Measurements from ENCODE around the gene DRD1.

DRD1 gene

GRCh38 chr5:175422058-175422457 is 21.9 kb downstream of the DRD1 start:
- Histone ChIP-seq H3K27me3 (ENCODE audit: insufficient read depth, low read depth) (no peaks in the 10 kb centered on the region), H3K4me1 (ENCODE audit: low read depth, poor library complexity, severe bottlenecking) (no peaks in the 10 kb centered on the region), H4K20me1 (ENCODE audit: insufficient read depth) (no peaks in the 10 kb centered on the region), H3K27ac (no peak overlapping the region), H3K79me2 (ENCODE audit: insufficient read depth, low read depth) (no peaks in the 10 kb centered on the region), H3K4me2 (no peak overlapping the region), H2AFZ (ENCODE audit: low read depth) (no peak overlapping the region), H3K36me3 (ENCODE audit: insufficient read depth) (no peaks in the 10 kb centered on the region), H3K4me3 (IDR thresholded peaks at IDR 0.05; ENCODE audit: insufficient read depth, low read depth, low read length) (no peak overlapping the region), H3K9ac (no peak overlapping the region)
- no peak for TF ChIP-seq CTCF (conservative IDR thresholded peaks at IDR 0.05; ENCODE audit: low read depth, low read length)

- H3K36me3 ChIP-seq (ENCODE audit: insufficient read depth), result no peaks in the 10 kb centered on the region
- no peak for TF ChIP-seq CTCF (conservative IDR thresholded peaks at IDR 0.05; ENCODE audit: low read depth, low read length)
These were observed 23.6 kb downstream of the DRD1 start for GRCh38 chr5:175420383-175420782.

GRCh38 chr5:175418251-175418650 is 25.7 kb downstream of the DRD1 start:
- Histone ChIP-seq H3K4me1 (ENCODE audit: low read depth, poor library complexity, severe bottlenecking) (no peaks in the 10 kb centered on the region), H2AFZ (ENCODE audit: low read depth) (no peak overlapping the region), H3K79me2 (ENCODE audit: insufficient read depth, low read depth) (no peaks in the 10 kb centered on the region), H3K27me3 (ENCODE audit: insufficient read depth, low read depth) (no peaks in the 10 kb centered on the region), H3K9ac (no peak overlapping the region), H3K27ac (no peak overlapping the region), H3K36me3 (ENCODE audit: insufficient read depth) (no peaks in the 10 kb centered on the region), H4K20me1 (ENCODE audit: insufficient read depth) (no peaks in the 10 kb centered on the region), H3K4me3 (IDR thresholded peaks at IDR 0.05; ENCODE audit: insufficient read depth, low read depth, low read length) (no peak overlapping the region), H3K4me2 (no peak overlapping the region)
- no peak for TF ChIP-seq CTCF (conservative IDR thresholded peaks at IDR 0.05; ENCODE audit: low read depth, low read length)

More at GRCh38 chr5:175420383-175420782, 23.6 kb downstream of the DRD1 start:
- H3K27ac ChIP-seq, result no peak overlapping the region
- no peak overlapping the region for H3K4me2 ChIP-seq
- H4K20me1 ChIP-seq (ENCODE audit: insufficient read depth), result no peaks in the 10 kb centered on the region
- no peaks in the 10 kb centered on the region for H3K27me3 ChIP-seq (ENCODE audit: insufficient read depth, low read depth)
- H3K4me3 ChIP-seq (IDR thresholded peaks at IDR 0.05; ENCODE audit: insufficient read depth, low read depth, low read length), result no peak overlapping the region
- no peaks in the 10 kb centered on the region for H3K4me1 ChIP-seq (ENCODE audit: low read depth, poor library complexity, severe bottlenecking)
- no peak overlapping the region for H3K9ac ChIP-seq
- no peak overlapping the region for H2AFZ ChIP-seq (ENCODE audit: low read depth)
- no peaks in the 10 kb centered on the region for H3K79me2 ChIP-seq (ENCODE audit: insufficient read depth, low read depth)

- Histone ChIP-seq H3K79me2 (ENCODE audit: insufficient read depth, low read depth) (no peaks in the 10 kb centered on the region), H2AFZ (ENCODE audit: low read depth) (no peak overlapping the region), H3K4me2 (no peak overlapping the region), H3K36me3 (ENCODE audit: insufficient read depth) (no peaks in the 10 kb centered on the region), H3K27me3 (ENCODE audit: insufficient read depth, low read depth) (no peaks in the 10 kb centered on the region), H4K20me1 (ENCODE audit: insufficient read depth) (no peaks in the 10 kb centered on the region), H3K4me3 (IDR thresholded peaks at IDR 0.05; ENCODE audit: insufficient read depth, low read depth, low read length) (no peak overlapping the region), H3K4me1 (ENCODE audit: low read depth, poor library complexity, severe bottlenecking) (no peaks in the 10 kb centered on the region), H3K9ac (no peak overlapping the region), H3K27ac (no peak overlapping the region)
- TF ChIP-seq CTCF (conservative IDR thresholded peaks at IDR 0.05; ENCODE audit: low read depth, low read length), result no peak
These were observed 26.6 kb downstream of the DRD1 start for GRCh38 chr5:175417384-175417783.

All from KMS-11 (cell line).